ENCODE measurements around the gene MS4A3. TPM values are rescaled to one million over a fixed set of nuclear protein-coding genes. Genes with fewer than 3 reads are reported as not detected.

The MS4A3 gene
- total and polyA plus RNA-seq, 10 of the 15 experiments (the other 5 are each of a cell fraction or from before 2014, with no cell fraction given): 0.13 TPM; not detected in 9

DNA sequence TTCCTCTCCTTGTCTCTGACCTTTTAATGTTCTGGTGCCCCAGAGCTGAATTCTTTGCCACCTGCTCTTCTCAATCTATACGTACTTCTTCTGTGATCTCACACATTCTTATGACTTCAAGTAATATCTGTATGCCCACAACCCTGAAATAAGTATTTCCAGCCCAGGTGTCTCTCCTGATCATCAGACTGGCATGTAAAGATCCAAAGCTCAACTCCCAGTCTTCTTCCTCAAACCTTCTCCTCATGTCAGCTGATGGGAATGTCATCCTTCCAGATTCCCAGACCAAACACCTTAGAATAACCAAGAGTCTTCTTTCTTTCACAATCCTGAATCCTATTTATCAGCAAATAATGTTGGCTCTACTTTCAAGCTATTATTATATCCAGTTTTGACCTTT, 9.3 kb downstream of the MS4A3 start:
- FAIRE-seq: no peak
- RAD21 ChIA-PET (ENCODE audit: unreplicated experiment): no interaction called here
- CTCF ChIA-PET: interaction anchor here (0.6 kb wide), 1 partner anchor 11 kb away, joined by 3 read pairs; no protein-coding TSS in a partner anchor
- Histone ChIP-seq H4K20me1 (ENCODE audit: control insufficient read depth, insufficient read depth) (no peaks in the 10 kb centered on the region), H3K79me2 (ENCODE audit: control insufficient read depth, insufficient read depth, low read length) (no peaks in the 10 kb centered on the region), H3K9me3 (replicated peaks; ENCODE audit: control insufficient read depth, insufficient read depth, low read length) (no peaks in the 10 kb centered on the region), H3K27ac (ENCODE audit: control insufficient read depth, insufficient read depth) (no peak overlapping the region), H2AFZ (ENCODE audit: control insufficient read depth, low read depth, low read length) (no peak overlapping the region), H3K4me1 (ENCODE audit: control insufficient read depth, insufficient read depth, low read length) (no peaks in the 10 kb centered on the region), H3K4me2 (ENCODE audit: control insufficient read depth, insufficient read depth) (no peak overlapping the region), H3K27me3 (replicated peaks in 1 of 2; ENCODE audit: control insufficient read depth in 2 of 2, insufficient read depth in 2 of 2, low read length in 1 of 2) (no peaks in the 10 kb centered on the region; a peak in 1 of 4 replicates), H3K36me3 (ENCODE audit: control insufficient read depth in 2 of 2, insufficient read depth in 2 of 2, low read length in 1 of 2) (no peaks in the 10 kb centered on the region), H3K9ac (ENCODE audit: control insufficient read depth, insufficient read depth, low read length) (no peak overlapping the region), H3K4me3 (no peak overlapping the region)
- no TSS peak for BruUV-seq (replicated peaks)
- SMC1A ChIA-PET (ENCODE audit: uncharacterized antibody, unreplicated experiment): interaction anchor here (0.6 to 1.6 kb wide), 3 partner anchors 9 to 397 kb away, joined by 3 to 4 read pairs (median 3); no protein-coding TSS in a partner anchor
- DNase-seq (ENCODE audit: low read depth, low spot score): no peak
- in situ Hi-C loops (cut with MboI): no loop called here
- ATAC-seq: no peak
- intact Hi-C loops (cut with micrococcal nuclease; ENCODE audit: unreplicated experiment): no loop called here
- POLR2A ChIA-PET: no interaction called here
- TF ChIP-seq, protein P1, sequence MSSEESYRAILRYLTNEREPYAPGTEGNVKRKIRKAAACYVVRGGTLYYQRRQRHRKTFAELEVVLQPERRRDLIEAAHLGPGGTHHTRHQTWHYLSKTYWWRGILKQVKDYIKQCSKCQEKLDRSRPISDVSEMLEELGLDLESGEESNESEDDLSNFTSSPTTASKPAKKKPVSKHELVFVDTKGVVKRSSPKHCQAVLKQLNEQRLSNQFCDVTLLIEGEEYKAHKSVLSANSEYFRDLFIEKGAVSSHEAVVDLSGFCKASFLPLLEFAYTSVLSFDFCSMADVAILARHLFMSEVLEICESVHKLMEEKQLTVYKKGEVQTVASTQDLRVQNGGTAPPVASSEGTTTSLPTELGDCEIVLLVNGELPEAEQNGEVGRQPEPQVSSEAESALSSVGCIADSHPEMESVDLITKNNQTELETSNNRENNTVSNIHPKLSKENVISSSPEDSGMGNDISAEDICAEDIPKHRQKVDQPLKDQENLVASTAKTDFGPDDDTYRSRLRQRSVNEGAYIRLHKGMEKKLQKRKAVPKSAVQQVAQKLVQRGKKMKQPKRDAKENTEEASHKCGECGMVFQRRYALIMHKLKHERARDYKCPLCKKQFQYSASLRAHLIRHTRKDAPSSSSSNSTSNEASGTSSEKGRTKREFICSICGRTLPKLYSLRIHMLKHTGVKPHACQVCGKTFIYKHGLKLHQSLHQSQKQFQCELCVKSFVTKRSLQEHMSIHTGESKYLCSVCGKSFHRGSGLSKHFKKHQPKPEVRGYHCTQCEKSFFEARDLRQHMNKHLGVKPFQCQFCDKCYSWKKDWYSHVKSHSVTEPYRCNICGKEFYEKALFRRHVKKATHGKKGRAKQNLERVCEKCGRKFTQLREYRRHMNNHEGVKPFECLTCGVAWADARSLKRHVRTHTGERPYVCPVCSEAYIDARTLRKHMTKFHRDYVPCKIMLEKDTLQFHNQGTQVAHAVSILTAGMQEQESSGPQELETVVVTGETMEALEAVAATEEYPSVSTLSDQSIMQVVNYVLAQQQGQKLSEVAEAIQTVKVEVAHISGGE (CRISPR knock-in tag; IDR thresholded peaks at IDR 0.05): no peak
- TF ChIP-seq RB1 (IDR thresholded peaks at IDR 0.05; ENCODE audit: borderline replicate concordance) (no peak), MTA2 (IDR thresholded peaks at IDR 0.05; ENCODE audit: low read depth) (no peak), MYC (IDR thresholded peaks at IDR 0.05; ENCODE audit: insufficient read depth, insufficient read length, insufficient replicate concordance, low read length, severe bottlenecking) (no peak), ZNF217 (IDR thresholded peaks at IDR 0.05) (no peak), NFYA (IDR thresholded peaks at IDR 0.05; ENCODE audit: borderline replicate concordance, low read depth, low read length) (no peak), SUPT20H (IDR thresholded peaks at IDR 0.05; ENCODE audit: borderline replicate concordance, control insufficient read depth, low read depth, low read length) (no peak), CHD1 (IDR thresholded peaks at IDR 0.05; ENCODE audit: low read depth, low read length) (no peak), NR2C1 (IDR thresholded peaks at IDR 0.05) (no peak), DPF2 (IDR thresholded peaks at IDR 0.05) (no peak), ESRRA (IDR thresholded peaks at IDR 0.05; ENCODE audit: low read length) (no peak)
- TF ChIP-seq, protein P2, sequence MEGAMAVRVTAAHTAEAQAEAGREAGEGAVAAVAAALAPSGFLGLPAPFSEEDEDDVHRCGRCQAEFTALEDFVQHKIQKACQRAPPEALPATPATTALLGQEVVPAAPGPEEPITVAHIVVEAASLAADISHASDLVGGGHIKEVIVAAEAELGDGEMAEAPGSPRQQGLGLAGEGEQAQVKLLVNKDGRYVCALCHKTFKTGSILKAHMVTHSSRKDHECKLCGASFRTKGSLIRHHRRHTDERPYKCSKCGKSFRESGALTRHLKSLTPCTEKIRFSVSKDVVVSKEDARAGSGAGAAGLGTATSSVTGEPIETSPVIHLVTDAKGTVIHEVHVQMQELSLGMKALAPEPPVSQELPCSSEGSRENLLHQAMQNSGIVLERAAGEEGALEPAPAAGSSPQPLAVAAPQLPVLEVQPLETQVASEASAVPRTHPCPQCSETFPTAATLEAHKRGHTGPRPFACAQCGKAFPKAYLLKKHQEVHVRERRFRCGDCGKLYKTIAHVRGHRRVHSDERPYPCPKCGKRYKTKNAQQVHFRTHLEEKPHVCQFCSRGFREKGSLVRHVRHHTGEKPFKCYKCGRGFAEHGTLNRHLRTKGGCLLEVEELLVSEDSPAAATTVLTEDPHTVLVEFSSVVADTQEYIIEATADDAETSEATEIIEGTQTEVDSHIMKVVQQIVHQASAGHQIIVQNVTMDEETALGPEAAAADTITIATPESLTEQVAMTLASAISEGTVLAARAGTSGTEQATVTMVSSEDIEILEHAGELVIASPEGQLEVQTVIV (IDR thresholded peaks at IDR 0.05; ENCODE audit: borderline replicate concordance, partially characterized antibody): no peak
- TF ChIP-seq, protein P3, sequence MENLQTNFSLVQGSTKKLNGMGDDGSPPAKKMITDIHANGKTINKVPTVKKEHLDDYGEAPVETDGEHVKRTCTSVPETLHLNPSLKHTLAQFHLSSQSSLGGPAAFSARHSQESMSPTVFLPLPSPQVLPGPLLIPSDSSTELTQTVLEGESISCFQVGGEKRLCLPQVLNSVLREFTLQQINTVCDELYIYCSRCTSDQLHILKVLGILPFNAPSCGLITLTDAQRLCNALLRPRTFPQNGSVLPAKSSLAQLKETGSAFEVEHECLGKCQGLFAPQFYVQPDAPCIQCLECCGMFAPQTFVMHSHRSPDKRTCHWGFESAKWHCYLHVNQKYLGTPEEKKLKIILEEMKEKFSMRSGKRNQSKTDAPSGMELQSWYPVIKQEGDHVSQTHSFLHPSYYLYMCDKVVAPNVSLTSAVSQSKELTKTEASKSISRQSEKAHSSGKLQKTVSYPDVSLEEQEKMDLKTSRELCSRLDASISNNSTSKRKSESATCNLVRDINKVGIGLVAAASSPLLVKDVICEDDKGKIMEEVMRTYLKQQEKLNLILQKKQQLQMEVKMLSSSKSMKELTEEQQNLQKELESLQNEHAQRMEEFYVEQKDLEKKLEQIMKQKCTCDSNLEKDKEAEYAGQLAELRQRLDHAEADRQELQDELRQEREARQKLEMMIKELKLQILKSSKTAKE (IDR thresholded peaks at IDR 0.05; ENCODE audit: low read depth, poor library complexity, severe bottlenecking): no peak
- 0% methylated on average over 1 of the region's 1 CpG for WGBS (ENCODE audit: insufficient coverage, insufficient replicate concordance, low lambda C conversion rate, missing lambda C conversion rate)

Data from GM12878 (cell line).